ENCODE data around the gene MPZ. TPM values are rescaled to one million over a fixed set of nuclear protein-coding genes. Genes with fewer than 3 reads are reported as not detected.
A peak's percentile ranks its signal among the peaks of the same experiment; 100 is the strongest.

The MPZ gene
- total and polyA plus RNA-seq, 9 of the 15 experiments (the other 6 are each of a cell fraction or from before 2014, with no cell fraction given) = 0.22 to 16.6 (median 10.9) TPM

- TF ChIP-seq HNRNPUL1 (IDR thresholded peaks at IDR 0.05; ENCODE audit: low read length) (no peak), IRF9 (tag; IDR thresholded peaks at IDR 0.05) (no peak), AFF1 (IDR thresholded peaks at IDR 0.05; ENCODE audit: low read depth in 1 of 2, partially characterized antibody in 2 of 2) (peak in 1 of 2 experiments; percentile 85), ZNF41 (CRISPR knock-in tag; conservative IDR thresholded peaks at IDR 0.05) (no peak), SPI1 (IDR thresholded peaks at IDR 0.05; ENCODE audit: borderline replicate concordance, low read depth, low read length) (peak; percentile 56; the same call in 1 of the 2 replicates), RBFOX2 (IDR thresholded peaks at IDR 0.05; ENCODE audit: low read depth, low read length) (peak; percentile 82), TCFL5 (CRISPR knock-in tag; conservative IDR thresholded peaks at IDR 0.05) (no peak), NFIX (CRISPR knock-in tag; IDR thresholded peaks at IDR 0.05; ENCODE audit: low read depth) (no peak), TEAD1 (CRISPR knock-in tag; IDR thresholded peaks at IDR 0.05) (0 out of 4 replicates have a peak, but pooled peaks of 1 of the 2 experiments have one; percentile 39), GATAD2A (IDR thresholded peaks at IDR 0.05) (0 out of 2 replicates have a peak, but pooled peaks have one; percentile 7), MEIS2 (IDR thresholded peaks at IDR 0.05; ENCODE audit: partially characterized antibody) (peak; percentile 3), ZBTB40 (IDR thresholded peaks at IDR 0.05) (peak; percentile 79), ZBTB40 (CRISPR knock-in tag; IDR thresholded peaks at IDR 0.05) (no peak)
Observed at GRCh38 chr1:161305867-161306519, 3.8 kb downstream of the MPZ start (continued).
